Mucosa of rectum (tissue), 2 donors: ENCODE measurements around the gene PEDS1.
"Not testable (repeated sequence)": the region's sequence is repeated elsewhere in the genome, so short reads cannot be mapped to it uniquely, and the experiment has no call there.

Experiments used
- H3K27ac ChIP-seq, 2 donors: one replicate each; pipeline ENCODE4 v1.7.0; 2013; ENCODE audit warnings: inconsistent platforms in 2 of 2, low read depth in 2 of 2, low read length in 2 of 2
- H3K27me3 ChIP-seq, 2 donors: one replicate each; pipeline ENCODE4 v1.7.0; 2013; ENCODE audit warnings: low read length in 2 of 2; ENCODE audit not compliant: control insufficient read depth in 2 of 2, insufficient read depth in 2 of 2
- H3K36me3 ChIP-seq, 2 donors: one replicate each; pipeline ENCODE4 v1.7.0; 2013; ENCODE audit warnings: low read length in 2 of 2; ENCODE audit not compliant: control insufficient read depth in 2 of 2, insufficient read depth in 2 of 2
- H3K4me1 ChIP-seq, 2 donors: one replicate each; pipeline ENCODE4 v1.7.0; 2013; ENCODE audit warnings: low read length in 2 of 2, mild to moderate bottlenecking in 1 of 2; ENCODE audit not compliant: control insufficient read depth in 2 of 2, insufficient read depth in 2 of 2
- H3K4me3 ChIP-seq, 2 donors: one replicate each; pipeline ENCODE4 v1.7.0; 2013; ENCODE audit warnings: low read length in 2 of 2
- H3K9ac ChIP-seq, 2 donors: one replicate each; pipeline ENCODE4 v1.7.0; 2013; ENCODE audit warnings: low read length in 2 of 2, low read depth in 1 of 2, mild to moderate bottlenecking in 1 of 2
- H3K9me3 ChIP-seq, 2 donors: one replicate each; pipeline ENCODE4 v1.7.0; 2013; ENCODE audit warnings: low read length in 2 of 2; ENCODE audit not compliant: control insufficient read depth in 2 of 2
- donor health status: healthy.
- donor health status: Normal muscosa, but diverticular disease.

PEDS1 gene

DNA sequence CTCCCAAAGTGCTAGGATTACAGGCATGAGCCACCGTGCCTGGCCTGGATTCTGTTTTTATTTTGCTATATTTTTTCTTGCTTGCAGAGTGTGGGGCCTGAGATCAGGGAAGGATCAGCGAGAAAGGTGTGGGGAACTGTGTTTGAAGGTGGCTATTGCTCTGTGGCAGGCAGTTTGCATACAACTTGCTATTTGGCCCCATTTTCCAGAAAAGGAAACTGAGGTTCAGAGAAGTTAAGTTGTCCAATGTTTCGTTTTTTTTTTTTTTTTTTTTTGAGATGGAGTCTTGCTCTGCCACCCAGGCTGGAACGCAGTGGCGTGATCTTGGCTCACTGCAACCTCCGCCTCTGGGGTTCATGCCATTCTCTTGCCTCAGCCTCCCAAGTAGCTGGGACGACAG, 8.0 kb upstream of the PEDS1 start:
- not testable (repeated sequence) for H3K4me1 ChIP-seq, H3K27me3 ChIP-seq, H3K27ac ChIP-seq, H3K9ac ChIP-seq, H3K36me3 ChIP-seq, H3K9me3 ChIP-seq, H3K4me3 ChIP-seq

DNA sequence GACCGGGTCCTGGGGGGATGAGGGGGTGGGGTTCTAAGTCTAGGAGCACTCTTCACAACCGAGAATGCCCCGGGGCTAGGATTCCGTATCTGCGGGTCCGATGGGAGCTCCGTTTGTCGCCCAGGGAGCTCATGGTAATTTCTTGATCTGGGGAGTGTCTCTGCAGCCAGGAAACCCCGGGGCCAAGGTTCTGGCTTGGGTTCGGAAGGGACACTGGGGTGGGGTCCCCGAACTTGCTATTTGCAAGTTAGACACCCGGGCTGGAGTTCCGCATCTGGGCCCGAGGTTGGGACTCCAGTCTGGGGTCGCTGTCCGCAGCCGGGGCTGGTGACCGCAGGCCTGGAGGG, 397 bp downstream of the PEDS1 start:
- peaks cover 40 to 43% of the 10 kb centered on the region in 2 donors for H3K4me1 ChIP-seq
- H3K4me3 ChIP-seq: peak overlapping the region; percentile 83 to 88
- H3K9ac ChIP-seq: peak overlapping the region; percentile 91 to 99
- H3K27me3 ChIP-seq: no peaks in the 10 kb centered on the region
- H3K9me3 ChIP-seq: no peaks in the 10 kb centered on the region
- H3K36me3 ChIP-seq: peaks cover 3 to 6% of the 10 kb centered on the region in 2 donors
- H3K27ac ChIP-seq: peak overlapping the region; percentile 90 to 91

DNA sequence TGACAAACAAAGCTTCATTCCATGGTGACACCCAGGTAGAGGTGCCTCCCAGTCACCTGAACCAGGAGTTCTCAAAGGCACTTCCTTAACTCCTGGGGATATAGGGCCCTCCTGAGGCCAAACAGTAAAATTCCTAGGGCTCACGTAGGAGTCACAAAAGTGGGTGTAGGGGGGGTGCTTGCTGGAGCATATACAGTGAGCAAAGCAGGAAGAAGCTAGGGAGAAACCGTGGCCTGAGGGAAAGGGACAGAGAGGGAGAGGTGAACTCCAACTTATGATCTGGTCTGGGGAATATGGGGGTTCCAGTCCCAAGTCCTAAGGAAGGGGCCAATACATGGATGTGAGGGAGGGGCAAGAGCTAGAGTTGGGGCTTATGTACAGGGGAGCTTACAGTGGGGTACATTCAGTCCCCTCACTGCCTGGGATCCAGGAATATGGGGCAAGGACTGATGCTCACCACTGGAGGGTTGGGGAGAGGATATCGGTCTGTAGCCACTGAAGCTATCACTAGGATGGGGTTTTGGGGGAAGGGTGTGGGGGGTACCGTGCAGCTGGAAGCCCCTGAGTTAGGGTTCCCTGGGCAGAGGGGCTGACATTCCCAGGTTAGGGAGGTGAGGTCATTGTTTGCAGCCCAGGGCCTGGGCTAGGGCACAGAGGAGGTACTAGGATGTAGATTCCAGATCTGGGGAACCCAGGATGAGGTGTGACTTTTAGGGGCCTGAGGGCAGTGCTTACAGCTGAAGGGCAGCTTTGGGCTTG, 950 bp downstream of the PEDS1 start:
- Histone ChIP-seq H3K4me1 (peaks cover 40 to 43% of the 10 kb centered on the region in 2 donors), H3K4me3 (peak overlapping the region; percentile 83 to 88), H3K27me3 (no peaks in the 10 kb centered on the region), H3K9me3 (no peaks in the 10 kb centered on the region), H3K36me3 (peaks cover 3 to 6% of the 10 kb centered on the region in 2 donors), H3K9ac (peak overlapping the region; percentile 91 to 99), H3K27ac (peak overlapping the region; percentile 90 to 91)

DNA sequence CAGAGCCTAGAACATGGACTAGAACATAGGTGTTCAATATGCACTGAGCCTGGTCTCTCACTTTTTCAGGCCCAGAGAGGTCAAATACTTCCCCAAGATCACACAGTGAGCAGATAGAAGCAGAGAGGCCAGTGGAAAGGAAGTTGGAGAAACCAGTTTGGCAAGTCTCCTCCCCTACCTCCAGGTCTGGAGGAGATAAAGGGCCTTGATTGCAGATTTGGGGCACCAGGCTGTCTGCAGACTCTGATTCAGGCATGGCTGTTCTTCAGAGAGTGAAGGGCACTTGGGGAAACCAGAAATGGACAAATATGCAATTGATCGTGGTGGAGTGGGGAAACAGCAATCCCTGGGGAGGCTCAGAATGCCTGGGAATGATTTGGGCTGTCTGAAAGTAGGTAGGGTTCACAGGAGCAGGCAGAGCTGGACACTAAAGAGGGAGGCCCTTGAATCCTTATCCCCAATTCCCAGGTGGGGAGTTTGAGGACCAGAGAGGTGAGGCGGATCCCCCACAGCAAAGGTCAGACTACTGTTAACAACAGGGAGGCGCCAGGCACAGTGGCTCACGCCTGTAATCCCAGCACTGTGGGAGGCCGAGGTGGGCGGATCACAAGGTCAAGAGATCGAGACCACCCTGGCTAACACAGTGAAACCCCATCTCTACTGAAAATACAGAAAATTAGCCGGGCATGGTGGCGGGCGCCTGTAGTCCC, 2.3 kb downstream of the PEDS1 start:
- peak overlapping the region; percentile 74 to 75 for H3K27ac ChIP-seq
- H3K4me1 ChIP-seq: peaks cover 51 to 53% of the 10 kb centered on the region in 2 donors
- peaks cover 3 to 14% of the 10 kb centered on the region in 2 donors for H3K36me3 ChIP-seq
- no peaks in the 10 kb centered on the region for H3K9me3 ChIP-seq
- H3K4me3 ChIP-seq: peak overlapping the region; percentile 2 to 48
- H3K27me3 ChIP-seq: no peaks in the 10 kb centered on the region
- H3K9ac ChIP-seq: peak overlapping the region; percentile 4 to 47

DNA sequence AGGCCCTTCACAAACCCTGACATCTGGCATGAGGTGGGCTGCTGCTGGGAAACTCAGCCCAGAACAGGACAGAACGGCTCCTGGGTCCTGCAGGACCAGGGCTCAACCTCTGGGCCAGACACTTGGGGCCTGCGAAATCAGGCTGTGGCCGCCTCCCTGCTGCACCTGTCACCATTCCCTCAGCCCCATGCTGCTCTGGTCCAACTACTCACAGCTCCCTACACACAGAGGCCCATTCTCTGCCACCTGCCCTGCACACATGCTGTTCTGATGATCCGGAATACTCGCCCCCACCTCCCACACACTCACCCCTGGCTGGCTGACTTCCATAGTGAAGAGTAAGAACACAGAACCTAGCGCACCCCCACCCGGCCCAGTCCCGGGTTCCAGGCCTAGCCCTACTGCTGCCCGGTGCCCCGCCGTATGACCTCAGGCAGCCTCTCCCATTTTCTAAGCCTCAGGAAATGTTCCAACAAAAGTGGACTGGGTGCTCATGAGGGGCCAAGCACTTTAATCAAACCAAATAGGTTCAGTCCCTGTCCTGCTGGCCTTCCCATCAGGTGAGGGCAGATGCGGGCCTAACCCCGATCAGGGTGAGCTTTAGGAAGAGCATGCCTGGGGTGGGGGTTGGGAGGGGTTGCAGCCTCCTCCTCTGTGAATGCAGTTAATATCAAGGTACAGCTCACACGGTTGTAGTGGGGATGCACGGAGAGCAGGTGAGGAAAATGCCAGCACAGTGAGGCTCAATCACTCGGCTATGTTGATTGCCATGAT, 3.9 kb downstream of the PEDS1 start:
- H3K9me3 ChIP-seq: no peaks in the 10 kb centered on the region
- peaks cover 3 to 14% of the 10 kb centered on the region in 2 donors for H3K36me3 ChIP-seq
- no peak overlapping the region for H3K4me3 ChIP-seq
- H3K27me3 ChIP-seq: no peaks in the 10 kb centered on the region
- peaks cover 53 to 55% of the 10 kb centered on the region in 2 donors for H3K4me1 ChIP-seq
- peak overlapping the region in 1 of 2 donors; percentile 18 for H3K9ac ChIP-seq
- H3K27ac ChIP-seq: peak overlapping the region in 1 of 2 donors; percentile 6

DNA sequence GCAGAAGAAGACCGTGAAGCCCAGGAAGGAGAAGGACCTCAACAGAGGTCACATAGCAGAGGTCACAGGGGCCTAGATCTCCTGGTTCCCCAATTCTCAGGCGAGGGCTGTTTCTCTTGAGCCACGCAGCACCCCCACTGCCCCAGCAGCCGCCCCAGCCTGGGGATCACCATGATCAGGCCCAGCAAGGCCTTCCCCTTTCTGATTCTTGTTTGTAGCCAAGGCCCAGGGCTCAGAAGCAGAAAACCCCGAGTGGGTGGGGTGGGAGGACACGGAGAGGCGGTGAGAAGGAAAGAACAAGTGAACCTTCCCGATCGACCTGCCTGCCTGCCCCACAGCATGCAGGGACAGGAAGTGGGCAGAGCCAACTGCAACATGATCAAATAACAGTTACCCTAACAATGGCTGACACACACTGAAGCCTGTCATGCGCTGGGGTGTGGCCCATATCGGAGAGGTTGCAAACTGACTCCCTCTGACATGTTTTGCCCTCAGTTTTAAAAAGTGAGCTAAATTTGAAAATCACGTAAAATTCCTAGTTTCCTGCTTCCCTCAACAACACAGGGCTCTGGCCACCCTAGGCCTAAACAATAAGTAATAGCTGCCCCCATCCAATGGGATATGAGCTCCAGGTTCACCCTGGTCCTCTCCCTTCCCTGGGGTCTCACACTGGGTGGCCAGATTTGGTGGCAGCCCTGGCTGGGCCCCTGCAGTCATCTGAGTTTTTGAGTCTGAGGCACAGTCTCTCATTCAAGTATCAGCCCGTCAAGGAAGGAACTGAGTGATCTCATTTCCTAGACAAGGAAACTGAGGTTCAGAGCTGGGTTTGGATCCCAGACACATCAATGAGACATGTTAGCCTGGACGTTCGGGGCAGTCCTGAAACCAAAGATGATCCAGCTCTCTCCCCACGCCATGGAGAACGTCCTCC, 6.5 kb downstream of the PEDS1 start:
- Histone ChIP-seq H3K27ac (peak overlapping the region; percentile 52 to 75), H3K9ac (peak overlapping the region; percentile 37 to 41), H3K36me3 (peaks cover 15 to 24% of the 10 kb centered on the region in 2 donors), H3K4me3 (peak overlapping the region in 1 of 2 donors; percentile 15), H3K9me3 (no peaks in the 10 kb centered on the region), H3K27me3 (no peaks in the 10 kb centered on the region), H3K4me1 (peaks cover 34 to 39% of the 10 kb centered on the region in 2 donors)

DNA sequence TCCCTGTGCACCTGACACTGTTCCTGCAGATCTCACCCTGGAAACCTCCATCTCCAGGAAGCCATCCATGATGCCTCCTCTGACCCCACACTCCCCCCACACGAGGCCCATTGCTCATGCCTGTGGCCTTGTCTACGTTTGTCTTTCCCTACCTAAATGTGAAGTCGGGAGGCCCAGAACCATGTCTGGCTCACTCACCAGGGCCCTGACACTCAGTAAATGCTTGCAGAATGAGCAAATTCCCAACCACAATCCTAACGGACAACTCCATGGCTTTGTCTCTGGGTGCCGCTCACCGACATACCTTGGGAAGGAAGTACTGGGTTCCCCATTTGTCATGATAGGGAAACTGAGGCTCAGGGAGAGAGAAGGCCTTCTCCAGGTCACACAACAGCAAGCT, 7.3 kb downstream of the PEDS1 start:
- Histone ChIP-seq H3K36me3 (peaks cover 17 to 31% of the 10 kb centered on the region in 2 donors), H3K4me1 (peaks cover 28 to 33% of the 10 kb centered on the region in 2 donors), H3K27me3 (no peaks in the 10 kb centered on the region), H3K27ac (peak overlapping the region in 1 of 2 donors; percentile 75), H3K9me3 (no peaks in the 10 kb centered on the region), H3K9ac (peak overlapping the region in 1 of 2 donors; percentile 41), H3K4me3 (no peak overlapping the region)

DNA sequence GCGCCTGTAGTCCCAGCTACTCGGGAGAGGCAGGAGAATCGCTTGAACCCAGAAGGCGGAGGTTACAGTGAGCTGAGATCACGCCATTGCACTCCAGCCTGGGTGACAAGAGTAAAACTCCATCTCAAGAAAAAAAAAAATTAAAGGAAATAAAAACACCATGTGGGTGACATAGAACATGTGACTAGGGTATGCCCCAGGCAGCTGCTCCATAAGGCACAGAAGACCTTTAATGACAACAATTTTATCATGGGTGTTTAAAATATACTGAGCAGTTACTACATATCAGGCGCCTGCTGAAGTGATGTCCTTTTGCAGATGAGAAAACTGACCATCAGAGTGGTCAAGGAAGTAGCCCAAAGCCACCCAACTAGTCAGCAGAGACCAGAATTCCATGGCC, 8.0 kb downstream of the PEDS1 start:
- Histone ChIP-seq H3K9me3 (no peaks in the 10 kb centered on the region), H3K27me3 (no peaks in the 10 kb centered on the region), H3K4me3 (no peak overlapping the region), H3K9ac (no peak overlapping the region), H3K4me1 (peaks cover 22 to 26% of the 10 kb centered on the region in 2 donors), H3K27ac (no peak overlapping the region), H3K36me3 (peaks cover 20 to 36% of the 10 kb centered on the region in 2 donors)

DNA sequence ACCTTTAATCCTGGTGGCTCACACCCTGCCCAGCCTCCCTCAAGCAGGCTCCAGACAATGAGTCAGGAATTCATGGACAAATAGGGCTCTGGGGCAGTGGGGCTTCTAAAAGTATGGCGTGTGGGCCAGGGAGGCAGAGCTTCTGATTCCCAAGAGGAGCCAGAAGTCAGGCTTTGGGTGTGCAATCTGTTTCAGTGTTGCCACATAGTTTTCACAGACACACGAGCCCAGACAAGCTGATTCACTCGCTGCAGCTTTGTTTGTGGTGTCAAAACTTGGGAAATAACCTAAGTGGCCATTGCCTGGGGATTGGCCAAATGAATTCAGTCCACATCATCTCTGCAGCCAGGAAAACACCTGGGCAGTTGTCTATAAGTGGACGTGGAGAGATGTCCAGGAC, 9.2 kb downstream of the PEDS1 start:
- H3K36me3 ChIP-seq: peaks cover 26 to 36% of the 10 kb centered on the region in 2 donors
- no peaks in the 10 kb centered on the region for H3K27me3 ChIP-seq
- H3K9me3 ChIP-seq: no peaks in the 10 kb centered on the region
- H3K4me1 ChIP-seq: peaks cover 10 to 17% of the 10 kb centered on the region in 2 donors
- H3K27ac ChIP-seq: no peak overlapping the region
- H3K9ac ChIP-seq: no peak overlapping the region
- no peak overlapping the region for H3K4me3 ChIP-seq
